ENCODE data around the gene PRDM1.
"Not testable (repeated sequence)": the region's sequence is repeated elsewhere in the genome, so short reads cannot be mapped to it uniquely, and the experiment has no call there.

The PRDM1 gene

DNA sequence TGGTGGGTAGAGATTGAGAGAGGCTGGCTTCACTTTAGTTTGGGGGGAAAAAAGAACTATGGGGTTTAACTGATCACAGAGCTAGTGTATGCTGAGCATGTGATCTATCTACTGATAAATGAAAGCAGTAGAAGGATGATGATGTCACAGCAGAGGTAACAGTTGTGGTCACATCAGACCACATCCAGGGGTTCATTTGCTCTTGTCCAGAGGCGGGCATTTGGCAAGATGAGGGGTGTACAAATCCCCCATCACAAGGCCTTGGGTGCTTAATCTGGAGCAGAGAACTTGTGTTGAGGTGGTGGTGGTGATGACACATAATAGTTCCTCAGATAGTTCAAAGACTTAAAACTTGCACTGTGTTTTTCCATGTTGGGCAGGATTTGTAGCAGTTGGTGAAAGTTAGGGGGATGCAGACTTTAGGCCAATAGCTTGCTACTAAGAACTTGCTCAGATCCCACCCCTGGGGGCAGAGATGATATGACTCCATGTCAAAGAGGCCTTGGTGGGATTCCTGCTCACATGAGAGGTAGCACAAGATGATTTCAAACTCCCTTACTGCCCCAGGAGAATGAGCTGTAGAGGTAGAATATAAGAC, 63.4 kb downstream of the PRDM1 start:
- no peaks in the 10 kb centered on the region for H3K36me3 ChIP-seq (ENCODE audit: insufficient read depth, low read length)
- no peak overlapping the region for H3K4me3 ChIP-seq (ENCODE audit: low read length, poor library complexity, severe bottlenecking)
- no peak for TF ChIP-seq EZH2phosphoT487 (IDR thresholded peaks at IDR 0.05; ENCODE audit: borderline replicate concordance)
- TF ChIP-seq, protein P1, sequence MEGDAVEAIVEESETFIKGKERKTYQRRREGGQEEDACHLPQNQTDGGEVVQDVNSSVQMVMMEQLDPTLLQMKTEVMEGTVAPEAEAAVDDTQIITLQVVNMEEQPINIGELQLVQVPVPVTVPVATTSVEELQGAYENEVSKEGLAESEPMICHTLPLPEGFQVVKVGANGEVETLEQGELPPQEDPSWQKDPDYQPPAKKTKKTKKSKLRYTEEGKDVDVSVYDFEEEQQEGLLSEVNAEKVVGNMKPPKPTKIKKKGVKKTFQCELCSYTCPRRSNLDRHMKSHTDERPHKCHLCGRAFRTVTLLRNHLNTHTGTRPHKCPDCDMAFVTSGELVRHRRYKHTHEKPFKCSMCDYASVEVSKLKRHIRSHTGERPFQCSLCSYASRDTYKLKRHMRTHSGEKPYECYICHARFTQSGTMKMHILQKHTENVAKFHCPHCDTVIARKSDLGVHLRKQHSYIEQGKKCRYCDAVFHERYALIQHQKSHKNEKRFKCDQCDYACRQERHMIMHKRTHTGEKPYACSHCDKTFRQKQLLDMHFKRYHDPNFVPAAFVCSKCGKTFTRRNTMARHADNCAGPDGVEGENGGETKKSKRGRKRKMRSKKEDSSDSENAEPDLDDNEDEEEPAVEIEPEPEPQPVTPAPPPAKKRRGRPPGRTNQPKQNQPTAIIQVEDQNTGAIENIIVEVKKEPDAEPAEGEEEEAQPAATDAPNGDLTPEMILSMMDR (conservative IDR thresholded peaks at IDR 0.05; ENCODE audit: low read length), result no peak
- H3K9me3 ChIP-seq (ENCODE audit: insufficient read depth, low read depth, low read length), result no peaks in the 10 kb centered on the region
- H4K20me1 ChIP-seq (ENCODE audit: insufficient read depth, low read length, poor library complexity, severe bottlenecking), result no peaks in the 10 kb centered on the region
- no peaks in the 10 kb centered on the region for H3K9me2 ChIP-seq (replicated peaks; ENCODE audit: low read depth, low read length)
- H3K4me2 ChIP-seq (ENCODE audit: low read depth, low read length, poor library complexity, severe bottlenecking), result no peak overlapping the region
- H3K9ac ChIP-seq (ENCODE audit: low read depth, low read length, poor library complexity, severe bottlenecking), result no peak overlapping the region
- no peaks in the 10 kb centered on the region for H3K27me3 ChIP-seq (ENCODE audit: insufficient read depth, low read length, poor library complexity, severe bottlenecking)
- no peaks in the 10 kb centered on the region for H3F3A ChIP-seq (ENCODE audit: low read depth)
- H3K4me1 ChIP-seq (ENCODE audit: insufficient read depth, low read length, poor library complexity, severe bottlenecking), result peaks cover 5% of the 10 kb centered on the region
- no peak overlapping the region for H2AFZ ChIP-seq (ENCODE audit: low read length)
- H3K79me2 ChIP-seq (ENCODE audit: insufficient read depth, low read length), result no peaks in the 10 kb centered on the region

- H3K4me1 ChIP-seq (ENCODE audit: insufficient read depth, low read length, poor library complexity, severe bottlenecking); H3K4me3 ChIP-seq (ENCODE audit: low read length, poor library complexity, severe bottlenecking); H2AFZ ChIP-seq (ENCODE audit: low read length): not testable (repeated sequence)
These were observed 66.3 kb downstream of the PRDM1 start for GRCh38 chr6:106152476-106152875.

DNA sequence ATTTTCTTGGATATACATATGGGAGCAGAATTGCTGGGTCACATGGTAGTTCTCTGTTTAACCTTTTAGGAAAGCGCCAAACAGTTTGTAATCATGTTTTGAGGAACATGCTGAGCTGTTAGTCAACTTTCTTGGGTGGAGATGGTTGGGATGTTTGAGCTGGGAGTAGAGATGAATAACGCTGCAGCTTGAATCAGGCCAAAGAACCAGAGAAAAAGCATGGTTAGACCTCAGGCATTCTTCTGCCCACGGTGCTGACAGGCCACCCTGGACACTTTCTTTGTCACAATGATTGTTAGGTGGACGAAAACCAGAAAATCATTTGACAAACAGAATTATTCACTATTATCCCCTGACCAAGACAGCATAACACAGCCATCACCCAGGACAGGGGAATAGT, 66.8 kb downstream of the PRDM1 start:
- H4K20me1 ChIP-seq (ENCODE audit: insufficient read depth, low read length, poor library complexity, severe bottlenecking), result no peaks in the 10 kb centered on the region
- no peaks in the 10 kb centered on the region for H3F3A ChIP-seq (ENCODE audit: low read depth)
- no peak overlapping the region for H3K9ac ChIP-seq (ENCODE audit: low read depth, low read length, poor library complexity, severe bottlenecking)
- no peaks in the 10 kb centered on the region for H3K27me3 ChIP-seq (ENCODE audit: insufficient read depth, low read length, poor library complexity, severe bottlenecking)
- TF ChIP-seq, protein P1 (conservative IDR thresholded peaks at IDR 0.05; ENCODE audit: low read length), result no peak
- TF ChIP-seq EZH2phosphoT487 (IDR thresholded peaks at IDR 0.05; ENCODE audit: borderline replicate concordance), result no peak
- no peak overlapping the region for H3K4me2 ChIP-seq (ENCODE audit: low read depth, low read length, poor library complexity, severe bottlenecking)
- peaks cover 7% of the 10 kb centered on the region for H3K4me1 ChIP-seq (ENCODE audit: insufficient read depth, low read length, poor library complexity, severe bottlenecking)
- no peaks in the 10 kb centered on the region for H3K9me3 ChIP-seq (ENCODE audit: insufficient read depth, low read depth, low read length)
- no peaks in the 10 kb centered on the region for H3K9me2 ChIP-seq (replicated peaks; ENCODE audit: low read depth, low read length)
- no peak overlapping the region for H3K4me3 ChIP-seq (ENCODE audit: low read length, poor library complexity, severe bottlenecking)
- no peaks in the 10 kb centered on the region for H3K36me3 ChIP-seq (ENCODE audit: insufficient read depth, low read length)
- H3K79me2 ChIP-seq (ENCODE audit: insufficient read depth, low read length), result no peaks in the 10 kb centered on the region
- no peak overlapping the region for H2AFZ ChIP-seq (ENCODE audit: low read length)

More at GRCh38 chr6:106152476-106152875, 66.3 kb downstream of the PRDM1 start:
- H3K9ac ChIP-seq (ENCODE audit: low read depth, low read length, poor library complexity, severe bottlenecking); H3F3A ChIP-seq (ENCODE audit: low read depth); H3K9me3 ChIP-seq (ENCODE audit: insufficient read depth, low read depth, low read length); H3K27me3 ChIP-seq (ENCODE audit: insufficient read depth, low read length, poor library complexity, severe bottlenecking); H4K20me1 ChIP-seq (ENCODE audit: insufficient read depth, low read length, poor library complexity, severe bottlenecking); H3K4me2 ChIP-seq (ENCODE audit: low read depth, low read length, poor library complexity, severe bottlenecking); H3K36me3 ChIP-seq (ENCODE audit: insufficient read depth, low read length); H3K9me2 ChIP-seq (replicated peaks; ENCODE audit: low read depth, low read length); H3K79me2 ChIP-seq (ENCODE audit: insufficient read depth, low read length): not testable (repeated sequence)

- TF ChIP-seq EZH2phosphoT487 (IDR thresholded peaks at IDR 0.05; ENCODE audit: borderline replicate concordance), result no peak
- TF ChIP-seq, protein P1 (conservative IDR thresholded peaks at IDR 0.05; ENCODE audit: low read length), result no peak
- H3F3A ChIP-seq (ENCODE audit: low read depth), result no peaks in the 10 kb centered on the region
- H3K4me2 ChIP-seq (ENCODE audit: low read depth, low read length, poor library complexity, severe bottlenecking), result no peak overlapping the region
- no peak overlapping the region for H2AFZ ChIP-seq (ENCODE audit: low read length)
- no peaks in the 10 kb centered on the region for H3K36me3 ChIP-seq (ENCODE audit: insufficient read depth, low read length)
- H3K9ac ChIP-seq (ENCODE audit: low read depth, low read length, poor library complexity, severe bottlenecking), result no peak overlapping the region
- H3K9me3 ChIP-seq (ENCODE audit: insufficient read depth, low read depth, low read length), result no peaks in the 10 kb centered on the region
- H3K27me3 ChIP-seq (ENCODE audit: insufficient read depth, low read length, poor library complexity, severe bottlenecking), result no peaks in the 10 kb centered on the region
- H3K9me2 ChIP-seq (replicated peaks; ENCODE audit: low read depth, low read length), result no peaks in the 10 kb centered on the region
- no peak overlapping the region for H3K4me3 ChIP-seq (ENCODE audit: low read length, poor library complexity, severe bottlenecking)
- peaks cover 7% of the 10 kb centered on the region for H3K4me1 ChIP-seq (ENCODE audit: insufficient read depth, low read length, poor library complexity, severe bottlenecking)
- no peaks in the 10 kb centered on the region for H3K79me2 ChIP-seq (ENCODE audit: insufficient read depth, low read length)
- no peaks in the 10 kb centered on the region for H4K20me1 ChIP-seq (ENCODE audit: insufficient read depth, low read length, poor library complexity, severe bottlenecking)
These were observed 68.2 kb downstream of the PRDM1 start for GRCh38 chr6:106154326-106154725.

Data from Loucy (cell line).